NT2/D1 (cell line): ENCODE results near the gene HMGB1.

Experiments
- SUZ12 ChIP-seq: IDR thresholded peaks from 2 replicates; pipeline ENCODE4 v1.6.1; 2011; ENCODE audit not compliant: insufficient read length, insufficient read depth; ENCODE audit errors: extremely low read depth
- YY1 ChIP-seq: IDR thresholded peaks from 2 replicates; pipeline ENCODE4 v1.6.1; 2011; ENCODE audit not compliant: insufficient read length, insufficient read depth

- TF ChIP-seq SUZ12 (no peak), YY1 (no peak)
Observed at GRCh38 chr13:30487075-30487470, 21.3 kb upstream of the HMGB1 start.
